Thoracic aorta (tissue), 2 donors: ENCODE data around the gene PTPRM. TPM values are rescaled to one million over a fixed set of nuclear protein-coding genes. Genes with fewer than 3 reads are reported as not detected.

Experiments used
- ATAC-seq: fragments of 150-250 bp; one replicate; pipeline ENCODE4 v1.8.0; 2017; ENCODE audit warnings: low read depth; ENCODE audit not compliant: insufficient number of reproducible peaks, low FRiP score
- DNase-seq: peaks from one replicate; pipeline ENCODE4 v3.0.0-alpha.2; 2020; ENCODE audit warnings: low spot score
- H3K27ac ChIP-seq, 2 donors: fragments of 200-600 bp; sonication (generic); 1 replicate in 1 of 2; 2 replicates in 1 of 2; pipeline ENCODE4 v1.5.1; 2016; ENCODE audit warnings: mild to moderate bottlenecking in 2 of 2, moderate library complexity in 2 of 2
- H3K27me3 ChIP-seq: fragments of 200-600 bp; sonication (generic); replicated peaks from 2 replicates; pipeline ENCODE4 v1.6.0; 2016; ENCODE audit warnings: mild to moderate bottlenecking; ENCODE audit not compliant: insufficient read depth
- H3K36me3 ChIP-seq: fragments of 200-600 bp; sonication (generic); one replicate; pipeline ENCODE4 v1.5.1; 2016
- H3K4me1 ChIP-seq, 2 donors: fragments of 200-600 bp; sonication (generic); 1 replicate in 1 of 2; 2 replicates in 1 of 2; pipeline versions ENCODE4 v1.5.1 to v1.6.0; 2016; ENCODE audit warnings: low read depth in 2 of 2, mild to moderate bottlenecking in 1 of 2; ENCODE audit not compliant: control insufficient read depth in 1 of 2
- H3K4me3 ChIP-seq: fragments of 200-600 bp; sonication (generic); 2 replicates; pipeline ENCODE4 v1.5.1; 2016; ENCODE audit warnings: mild to moderate bottlenecking
- H3K9me3 ChIP-seq: fragments of 200-600 bp; sonication (generic); 2 replicates; pipeline ENCODE4 v1.5.1; 2016
- total RNA-seq, 2 donors: library from RNA; depleted of rRNA; stranded (reverse); fragments of >200 nt; gene quantifications; one replicate each; pipeline versions ENCODE4 v1.1.0 to v1.2.3, GENCODE V29; 2016
- TF ChIP-seq, protein P1 (sequence below): fragments of 200-600 bp; sonication (generic); IDR thresholded peaks from one replicate; pipeline ENCODE4 v1.5.1; 2019; ENCODE audit warnings: antibody characterized with exemption

The PTPRM gene
- total RNA-seq, 2 donors from 2014 or later, result 90.3 to 102 TPM

DNA sequence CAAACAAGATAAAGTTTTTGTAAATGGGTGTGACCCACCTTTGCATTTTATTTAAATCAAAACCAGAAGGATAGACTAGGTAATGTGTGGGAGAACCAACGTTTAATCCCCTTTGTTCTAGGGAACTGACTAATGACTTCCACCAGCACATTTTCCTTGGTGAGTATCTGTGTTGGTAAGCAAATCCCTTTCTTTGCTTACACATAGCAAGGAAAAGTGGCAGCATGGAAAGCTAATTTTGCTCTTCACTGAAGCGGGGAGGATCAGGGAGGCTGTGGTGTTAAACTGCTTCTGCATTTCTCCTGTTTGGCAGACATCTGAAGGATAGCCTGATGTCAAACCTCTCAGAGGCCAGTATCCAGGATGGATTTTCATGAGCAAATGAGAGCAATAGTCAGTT, 331.1 kb downstream of the PTPRM start:
- TF ChIP-seq, protein P1, sequence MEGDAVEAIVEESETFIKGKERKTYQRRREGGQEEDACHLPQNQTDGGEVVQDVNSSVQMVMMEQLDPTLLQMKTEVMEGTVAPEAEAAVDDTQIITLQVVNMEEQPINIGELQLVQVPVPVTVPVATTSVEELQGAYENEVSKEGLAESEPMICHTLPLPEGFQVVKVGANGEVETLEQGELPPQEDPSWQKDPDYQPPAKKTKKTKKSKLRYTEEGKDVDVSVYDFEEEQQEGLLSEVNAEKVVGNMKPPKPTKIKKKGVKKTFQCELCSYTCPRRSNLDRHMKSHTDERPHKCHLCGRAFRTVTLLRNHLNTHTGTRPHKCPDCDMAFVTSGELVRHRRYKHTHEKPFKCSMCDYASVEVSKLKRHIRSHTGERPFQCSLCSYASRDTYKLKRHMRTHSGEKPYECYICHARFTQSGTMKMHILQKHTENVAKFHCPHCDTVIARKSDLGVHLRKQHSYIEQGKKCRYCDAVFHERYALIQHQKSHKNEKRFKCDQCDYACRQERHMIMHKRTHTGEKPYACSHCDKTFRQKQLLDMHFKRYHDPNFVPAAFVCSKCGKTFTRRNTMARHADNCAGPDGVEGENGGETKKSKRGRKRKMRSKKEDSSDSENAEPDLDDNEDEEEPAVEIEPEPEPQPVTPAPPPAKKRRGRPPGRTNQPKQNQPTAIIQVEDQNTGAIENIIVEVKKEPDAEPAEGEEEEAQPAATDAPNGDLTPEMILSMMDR, result no peak
- Histone ChIP-seq H3K4me3 (no peak overlapping the region), H3K36me3 (no peaks in the 10 kb centered on the region), H3K27me3 (no peaks in the 10 kb centered on the region), H3K4me1 (peaks cover 4 to 43% of the 10 kb centered on the region in 2 donors), H3K27ac (no peak overlapping the region), H3K9me3 (no peaks in the 10 kb centered on the region)
- ATAC-seq, result no peak
- DNase-seq, result no peak

DNA sequence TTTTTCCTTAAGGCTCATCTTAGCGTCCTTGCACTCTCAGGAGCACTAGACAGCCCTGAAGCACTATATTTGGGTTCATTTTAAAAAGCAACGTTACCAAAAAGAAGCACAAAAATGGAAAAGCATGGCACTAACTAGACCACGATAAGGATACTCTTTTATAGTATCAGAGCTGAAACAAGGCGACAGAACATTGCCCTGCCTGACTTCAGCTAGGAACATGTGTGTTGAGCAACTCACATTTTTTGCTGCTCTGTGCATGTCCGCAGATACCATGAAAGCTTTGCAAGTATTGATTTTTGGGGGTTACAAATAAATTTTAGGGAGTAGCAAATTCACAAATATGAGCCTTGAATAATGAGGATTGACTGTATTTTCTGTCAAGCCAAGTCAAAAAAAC, 332.0 kb downstream of the PTPRM start:
- Histone ChIP-seq H3K4me3 (no peak overlapping the region), H3K9me3 (no peaks in the 10 kb centered on the region), H3K27me3 (no peaks in the 10 kb centered on the region), H3K4me1 (peaks cover 4 to 45% of the 10 kb centered on the region in 2 donors), H3K27ac (no peak overlapping the region), H3K36me3 (no peaks in the 10 kb centered on the region)
- DNase-seq, result no peak
- no peak for ATAC-seq
- TF ChIP-seq, protein P1, result no peak

DNA sequence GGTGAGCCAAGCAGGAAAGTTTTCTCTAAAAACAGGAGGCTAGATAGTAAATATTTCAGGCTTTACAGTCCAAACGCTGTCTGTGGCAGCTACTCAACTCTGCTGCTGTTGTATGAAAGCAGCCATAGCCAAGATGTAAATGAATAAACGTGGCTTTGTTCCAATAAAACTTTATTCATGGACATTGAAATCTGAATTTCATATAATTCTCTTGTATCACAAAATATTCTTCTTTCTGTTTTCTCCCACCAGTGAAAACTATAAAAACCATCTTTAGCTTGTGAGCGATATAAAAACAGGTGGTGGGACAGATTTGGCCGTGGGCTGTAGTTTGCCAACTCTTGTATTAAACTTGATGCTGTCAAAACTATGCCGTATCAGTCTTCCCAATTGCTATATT, 333.0 kb downstream of the PTPRM start:
- Histone ChIP-seq H3K36me3 (no peaks in the 10 kb centered on the region), H3K27me3 (no peaks in the 10 kb centered on the region), H3K4me1 (peaks cover 4 to 45% of the 10 kb centered on the region in 2 donors), H3K4me3 (no peak overlapping the region), H3K27ac (no peak overlapping the region), H3K9me3 (no peaks in the 10 kb centered on the region)
- no peak for ATAC-seq
- DNase-seq, result no peak
- TF ChIP-seq, protein P1, result no peak

DNA sequence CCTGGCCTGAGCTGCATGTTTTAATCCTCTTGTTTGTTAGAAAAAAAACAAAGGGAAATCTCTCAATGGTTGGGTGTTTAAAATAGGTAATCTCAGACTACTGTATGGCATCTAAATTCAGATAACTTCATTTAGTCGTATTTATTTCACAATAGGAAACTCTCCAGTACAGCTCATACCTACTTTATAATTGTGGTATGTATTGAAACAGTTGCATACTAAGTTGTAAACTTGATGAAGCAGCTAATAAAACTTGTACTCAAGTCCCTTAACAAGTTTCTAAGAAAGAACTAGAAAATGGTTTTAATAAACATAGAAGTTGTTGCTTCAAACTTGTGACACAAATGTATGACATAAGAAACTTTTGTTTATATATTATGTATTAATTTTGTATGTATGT, 334.5 kb downstream of the PTPRM start:
- H3K27me3 ChIP-seq, result no peaks in the 10 kb centered on the region
- peaks cover 3 to 34% of the 10 kb centered on the region in 2 donors for H3K4me1 ChIP-seq
- no peak overlapping the region for H3K27ac ChIP-seq
- no peak overlapping the region for H3K4me3 ChIP-seq
- TF ChIP-seq, protein P1, result no peak
- H3K9me3 ChIP-seq, result no peaks in the 10 kb centered on the region
- DNase-seq, result no peak
- ATAC-seq, result no peak
- no peaks in the 10 kb centered on the region for H3K36me3 ChIP-seq

DNA sequence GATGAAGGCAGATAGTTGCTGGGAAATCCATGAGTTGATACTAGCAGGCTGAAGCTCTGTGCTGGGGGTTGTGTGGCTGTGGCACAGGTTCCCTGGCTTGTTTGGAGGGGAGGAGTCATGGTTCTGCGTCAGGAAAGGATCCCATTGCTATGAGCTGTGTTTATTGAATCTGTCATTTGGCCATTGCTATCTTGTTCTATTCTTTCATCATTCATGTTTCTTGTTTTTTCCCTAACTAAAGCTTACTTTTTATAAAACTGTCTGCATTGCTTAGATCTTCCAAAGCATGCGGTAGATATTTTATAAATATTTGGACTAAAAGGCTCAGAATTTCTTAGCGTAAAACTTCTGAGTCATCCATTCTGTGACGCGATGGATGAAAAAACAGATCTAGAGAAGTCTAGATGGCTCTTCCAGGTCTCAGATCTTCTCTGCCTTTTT, 335.3 kb downstream of the PTPRM start:
- ATAC-seq (peak; percentile 61), DNase-seq (no peak)
- Histone ChIP-seq H3K9me3 (no peaks in the 10 kb centered on the region), H3K27ac (no peak overlapping the region), H3K4me1 (peaks cover 0 to 28% of the 10 kb centered on the region in 2 donors), H3K27me3 (no peaks in the 10 kb centered on the region), H3K36me3 (no peaks in the 10 kb centered on the region), H3K4me3 (no peak overlapping the region)
- TF ChIP-seq, protein P1, result no peak
